Loucy (cell line): Measurements from ENCODE around the gene C1QC.

Source experiments
- H2AFZ ChIP-seq: fragments of 200-600 bp; sonication (generic); 2 replicates; pipeline ENCODE4 v1.6.0; 2016; ENCODE audit warnings: antibody characterized with exemption, mild to moderate bottlenecking, low read length, moderate library complexity
- H3F3A ChIP-seq: fragments of 200-600 bp; 2 replicates; pipeline ENCODE4 v1.6.0; 2016; ENCODE audit warnings: antibody characterized with exemption, low read depth, mild to moderate bottlenecking
- H3K27me3 ChIP-seq: fragments of 200-600 bp; sonication (generic); 2 replicates; pipeline ENCODE4 v1.6.1; 2014; ENCODE audit warnings: low read length, mild to moderate bottlenecking; ENCODE audit not compliant: insufficient read depth, poor library complexity, severe bottlenecking
- H3K36me3 ChIP-seq: fragments of 200-600 bp; sonication (generic); 2 replicates; pipeline ENCODE4 v1.6.1; 2016; ENCODE audit warnings: low read length; ENCODE audit not compliant: insufficient read depth
- H3K4me1 ChIP-seq: fragments of 200-600 bp; sonication (generic); 2 replicates; pipeline ENCODE4 v1.5.1; 2014; ENCODE audit warnings: low read length, mild to moderate bottlenecking; ENCODE audit not compliant: insufficient read depth, poor library complexity, severe bottlenecking
- H3K4me2 ChIP-seq: fragments of 200-600 bp; sonication (generic); 2 replicates; pipeline ENCODE4 v1.6.0; 2014; ENCODE audit warnings: antibody characterized with exemption, low read length, low read depth, mild to moderate bottlenecking; ENCODE audit not compliant: poor library complexity, severe bottlenecking
- H3K4me3 ChIP-seq: fragments of 200-600 bp; sonication (generic); 2 replicates; pipeline ENCODE4 v1.5.1; 2014; ENCODE audit warnings: low read length, mild to moderate bottlenecking, mixed read lengths; ENCODE audit not compliant: poor library complexity, severe bottlenecking
- H3K79me2 ChIP-seq: fragments of 200-600 bp; sonication (generic); 2 replicates; pipeline ENCODE4 v1.6.1; 2014; ENCODE audit warnings: low read length; ENCODE audit not compliant: insufficient read depth
- H3K9ac ChIP-seq: fragments of 200-600 bp; sonication (generic); 2 replicates; pipeline ENCODE4 v1.6.0; 2014; ENCODE audit warnings: mild to moderate bottlenecking, low read depth, low read length, moderate library complexity; ENCODE audit not compliant: poor library complexity, severe bottlenecking
- H3K9me2 ChIP-seq: fragments of 200-600 bp; sonication (generic); replicated peaks from 2 replicates; pipeline ENCODE4 v1.6.1; 2016; ENCODE audit warnings: low read depth, low read length, mixed read lengths
- H3K9me3 ChIP-seq: fragments of 200-600 bp; sonication (generic); 2 replicates; pipeline ENCODE4 v1.6.1; 2014; ENCODE audit warnings: mild to moderate bottlenecking, antibody characterized with exemption, low read length, low read depth; ENCODE audit not compliant: insufficient read depth
- H4K20me1 ChIP-seq: fragments of 200-600 bp; sonication (generic); 2 replicates; pipeline ENCODE4 v1.6.0; 2014; ENCODE audit warnings: antibody characterized with exemption, low read length, mild to moderate bottlenecking; ENCODE audit not compliant: insufficient read depth, poor library complexity, severe bottlenecking
- EZH2phosphoT487 ChIP-seq: fragments of 200-600 bp; IDR thresholded peaks from 2 replicates; pipeline ENCODE4 v1.6.1; 2018; ENCODE audit warnings: antibody characterized with exemption, mild to moderate bottlenecking, moderate library complexity, borderline replicate concordance
- TF ChIP-seq, protein P1 (sequence below): fragments of 200-600 bp; sonication (generic); conservative IDR thresholded peaks from 2 replicates; pipeline ENCODE4 v1.5.1; 2014; ENCODE audit warnings: mild to moderate bottlenecking, antibody characterized with exemption, low read length

The C1QC gene

DNA sequence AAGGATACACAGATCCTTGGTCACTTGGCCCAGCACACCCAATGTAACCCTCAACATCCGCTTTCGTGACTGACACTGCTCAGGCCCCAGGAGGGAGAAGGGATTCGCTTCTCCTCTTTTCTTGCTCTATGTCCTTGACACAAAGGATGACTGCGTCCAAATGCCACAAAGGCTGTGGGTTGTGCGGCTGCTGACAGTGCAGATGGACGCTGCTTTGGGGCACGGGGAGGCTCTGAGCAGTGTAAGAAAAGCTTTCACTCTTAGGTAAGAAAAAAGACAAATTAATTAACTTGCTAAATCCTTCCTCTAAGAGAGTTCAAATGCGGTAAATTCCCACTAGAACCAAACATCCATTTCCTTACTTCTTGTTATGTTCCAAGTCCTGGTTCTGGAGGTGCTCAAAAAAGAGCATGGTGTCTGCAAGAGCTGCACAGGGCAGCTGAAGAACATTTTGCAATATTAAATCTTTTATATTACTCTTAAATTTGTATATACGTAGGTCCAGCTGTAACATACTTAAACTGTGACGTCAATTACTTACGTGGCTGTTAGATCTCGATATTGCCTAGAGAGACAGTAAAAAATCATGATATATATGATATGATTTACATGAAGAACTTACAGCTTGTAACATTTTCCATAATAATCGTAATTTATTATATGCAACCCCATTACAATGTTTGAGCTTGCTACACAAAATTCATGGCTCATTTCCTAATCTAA is 47.8 kb downstream of the C1QC start:
- no peaks in the 10 kb centered on the region for H3K79me2 ChIP-seq
- TF ChIP-seq, protein P1, sequence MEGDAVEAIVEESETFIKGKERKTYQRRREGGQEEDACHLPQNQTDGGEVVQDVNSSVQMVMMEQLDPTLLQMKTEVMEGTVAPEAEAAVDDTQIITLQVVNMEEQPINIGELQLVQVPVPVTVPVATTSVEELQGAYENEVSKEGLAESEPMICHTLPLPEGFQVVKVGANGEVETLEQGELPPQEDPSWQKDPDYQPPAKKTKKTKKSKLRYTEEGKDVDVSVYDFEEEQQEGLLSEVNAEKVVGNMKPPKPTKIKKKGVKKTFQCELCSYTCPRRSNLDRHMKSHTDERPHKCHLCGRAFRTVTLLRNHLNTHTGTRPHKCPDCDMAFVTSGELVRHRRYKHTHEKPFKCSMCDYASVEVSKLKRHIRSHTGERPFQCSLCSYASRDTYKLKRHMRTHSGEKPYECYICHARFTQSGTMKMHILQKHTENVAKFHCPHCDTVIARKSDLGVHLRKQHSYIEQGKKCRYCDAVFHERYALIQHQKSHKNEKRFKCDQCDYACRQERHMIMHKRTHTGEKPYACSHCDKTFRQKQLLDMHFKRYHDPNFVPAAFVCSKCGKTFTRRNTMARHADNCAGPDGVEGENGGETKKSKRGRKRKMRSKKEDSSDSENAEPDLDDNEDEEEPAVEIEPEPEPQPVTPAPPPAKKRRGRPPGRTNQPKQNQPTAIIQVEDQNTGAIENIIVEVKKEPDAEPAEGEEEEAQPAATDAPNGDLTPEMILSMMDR = no peak
- no peak for TF ChIP-seq EZH2phosphoT487
- no peaks in the 10 kb centered on the region for H3F3A ChIP-seq
- no peaks in the 10 kb centered on the region for H3K36me3 ChIP-seq
- H3K9me2 ChIP-seq = no peaks in the 10 kb centered on the region
- H2AFZ ChIP-seq = no peak overlapping the region
- H3K4me3 ChIP-seq = no peak overlapping the region
- H3K4me1 ChIP-seq = no peaks in the 10 kb centered on the region
- no peaks in the 10 kb centered on the region for H3K9me3 ChIP-seq
- H3K27me3 ChIP-seq = no peaks in the 10 kb centered on the region
- H3K9ac ChIP-seq = no peak overlapping the region
- no peaks in the 10 kb centered on the region for H4K20me1 ChIP-seq
- H3K4me2 ChIP-seq = no peak overlapping the region

DNA sequence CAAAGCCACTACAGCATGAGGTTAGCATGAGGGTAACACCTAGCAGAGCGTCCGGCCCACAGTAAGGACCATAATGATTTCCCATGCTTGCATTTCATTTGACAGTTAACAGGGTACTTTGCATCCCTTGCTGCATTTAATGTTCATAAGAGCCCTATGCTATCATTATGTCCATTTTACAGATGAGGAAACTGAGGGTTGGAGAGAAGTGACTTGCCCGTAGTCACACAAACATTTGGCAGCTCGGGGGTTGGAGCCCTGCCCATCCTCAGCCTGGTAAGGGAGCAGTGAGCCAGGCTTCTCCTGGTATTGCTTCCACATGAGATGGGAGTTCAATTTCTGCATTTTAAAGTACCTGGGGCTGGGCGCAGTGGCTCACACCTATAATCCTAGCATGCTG is 50.7 kb downstream of the C1QC start:
- H3K27me3 ChIP-seq = no peaks in the 10 kb centered on the region
- no peak overlapping the region for H3K9ac ChIP-seq
- H3F3A ChIP-seq = no peaks in the 10 kb centered on the region
- no peak overlapping the region for H3K4me2 ChIP-seq
- H3K4me3 ChIP-seq = no peak overlapping the region
- no peaks in the 10 kb centered on the region for H3K9me2 ChIP-seq
- no peaks in the 10 kb centered on the region for H3K36me3 ChIP-seq
- TF ChIP-seq, protein P1 = no peak
- TF ChIP-seq EZH2phosphoT487 = no peak
- no peak overlapping the region for H2AFZ ChIP-seq
- H3K79me2 ChIP-seq = no peaks in the 10 kb centered on the region
- H4K20me1 ChIP-seq = no peaks in the 10 kb centered on the region
- no peaks in the 10 kb centered on the region for H3K4me1 ChIP-seq
- H3K9me3 ChIP-seq = no peaks in the 10 kb centered on the region

DNA sequence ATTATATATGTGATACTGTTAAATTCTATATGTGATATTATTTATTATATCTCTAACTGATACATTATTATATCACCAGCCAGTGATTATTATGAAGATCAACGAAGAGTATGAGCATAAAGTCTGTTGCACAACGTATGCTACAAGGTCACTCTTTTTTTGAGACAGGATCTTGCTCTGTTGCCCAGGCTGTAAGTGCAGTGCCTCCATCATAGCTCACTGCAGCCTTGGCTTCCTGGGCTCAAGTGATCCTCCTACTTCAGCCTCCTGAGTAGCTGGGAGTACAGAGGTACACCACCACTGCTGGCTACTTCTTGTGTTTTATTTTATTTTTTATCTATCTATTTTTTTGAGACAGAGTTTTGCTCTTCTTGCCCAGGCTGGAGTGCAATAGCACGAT is 53.2 kb downstream of the C1QC start:
- H3K36me3 ChIP-seq = no peaks in the 10 kb centered on the region
- H2AFZ ChIP-seq = no peak overlapping the region
- H3K4me3 ChIP-seq = no peak overlapping the region
- H3K4me2 ChIP-seq = no peak overlapping the region
- no peak overlapping the region for H3K9ac ChIP-seq
- H3K9me2 ChIP-seq = no peaks in the 10 kb centered on the region
- no peaks in the 10 kb centered on the region for H3K27me3 ChIP-seq
- no peaks in the 10 kb centered on the region for H4K20me1 ChIP-seq
- H3K4me1 ChIP-seq = no peaks in the 10 kb centered on the region
- no peaks in the 10 kb centered on the region for H3K9me3 ChIP-seq
- TF ChIP-seq, protein P1 = no peak
- TF ChIP-seq EZH2phosphoT487 = no peak
- H3K79me2 ChIP-seq = no peaks in the 10 kb centered on the region
- no peaks in the 10 kb centered on the region for H3F3A ChIP-seq
